Adrenal gland (tissue), 12 donors: ENCODE results near the gene HAUS2. TPM values are rescaled to one million over a fixed set of nuclear protein-coding genes. Genes with fewer than 3 reads are reported as not detected.

Experiments used
- DNase-seq, 7 donors: peaks; one replicate each; pipeline ENCODE4 v3.0.0-alpha.2; 2019 to 2020
- H3K27ac ChIP-seq, 5 donors: fragments of 200-600 bp; sonication (generic) in 4 of 5; 1 replicate in 3 of 5; 2 replicates in 2 of 5; pipeline versions ENCODE4 v1.5.1 to v1.8.0; 2016 to 2020; ENCODE audit warnings: mild to moderate bottlenecking in 1 of 5
- H3K27me3 ChIP-seq: fragments of 200-600 bp; 2 replicates; pipeline ENCODE4 v1.8.0; 2021
- H3K36me3 ChIP-seq, 2 donors: fragments of 200-600 bp; replicated peaks in 1 of 2; 1 replicate in 1 of 2; 2 replicates in 1 of 2; pipeline versions ENCODE4 v1.5.1 to v1.8.0; 2018 to 2022
- H3K4me1 ChIP-seq, 2 donors: fragments of 200-600 bp; replicated peaks in 1 of 2; 1 replicate in 1 of 2; 2 replicates in 1 of 2; pipeline versions ENCODE4 v1.5.1 to v1.8.0; 2018 to 2021
- H3K4me3 ChIP-seq, 4 donors: fragments of 200-600 bp; sonication (generic) in 3 of 4; one replicate each; pipeline ENCODE4 v1.5.1; 2016 to 2018
- H3K9me3 ChIP-seq, 3 donors: fragments of 200-600 bp; sonication (generic) in 1 of 3; replicated peaks in 1 of 3; 1 replicate in 2 of 3; 2 replicates in 1 of 3; pipeline versions ENCODE4 v1.5.1 to v1.8.0; 2016 to 2021
- CTCF ChIP-seq, 6 experiments: fragments of 450-650 bp in 4 of 6; fragments of 200-600 bp in 2 of 6; sonication (generic) in 1 of 6; IDR thresholded peaks; 1 replicate in 5 of 6; 2 replicates in 1 of 6; pipeline versions ENCODE4 v1.5.1 to v1.8.0; 2016 to 2021; ENCODE audit warnings: antibody characterized with exemption in 6 of 6, mild to moderate bottlenecking in 2 of 6, moderate library complexity in 1 of 6
- POLR2A ChIP-seq, 2 donors: fragments of 450-650 bp; IDR thresholded peaks; one replicate each; pipeline ENCODE4 v1.6.1; 2017; ENCODE audit warnings: antibody characterized with exemption in 2 of 2, mild to moderate bottlenecking in 2 of 2, moderate library complexity in 1 of 2
- WGBS, 4 donors: extraction: QIAGEN DNeasy Blood & Tissue Kit in 2 of 4; methylation state at CpG; one replicate each; pipeline versions ENCODE4 v1.1.5 to v1.1.7; 2013 to 2017; 5-methylcytosine and 5-hydroxymethylcytosine counted together
- intact Hi-C, 2 donors: fragments of 100-400 bp; cut with DNase I; formaldehyde crosslinking; loops; one replicate each; pipeline versions ENCODE4 v1.14.1 to v1.15.0; 2022 to 2023
- polyA plus RNA-seq, 3 donors: library from polyadenylated mRNA; stranded (reverse); fragments of 200-250 nt in 2 of 3; fragments of 350-450 nt in 1 of 3; fragmentation: Illumina TruSeq in 1 of 3; extraction: RNeasy Lipid Tissue Mini Kit (QIAGEN cat#74804) in 1 of 3; gene quantifications; one replicate each; pipeline ENCODE4 v1.2.3, GENCODE V29; 2013 to 2014
- total RNA-seq, 9 donors: library from RNA; depleted of rRNA in 4 of 9; stranded (reverse); fragments of >200 nt in 4 of 9; fragments of 120-200 nt in 1 of 9; fragmentation: NEBNext Ultra II Directional in 1 of 9; extraction: Animal tissue kit (Norgen Biotek cat#: 25700) in 1 of 9; gene quantifications; one replicate each; pipeline versions ENCODE4 v1.1.0 to v1.2.4, GENCODE V29; 2013 to 2023
- donor health status: healthy with polysubstance abuse.
- donor health status: Bipolar disorder and iron deficiency.
- donor health status: DM: yes; HTN: yes; CAD: no.
- donor health status: DM: no; HTN: no; CAD: no.
- donor health status: DM: no; HTN: no; CAD: no.
- donor health status: DM: yes; HTN: yes; CAD: no.

The HAUS2 gene
- total and polyA plus RNA-seq, 12 donors, result 5.8 to 57.9 (median 18.8) TPM

GRCh38 chr15:42533246-42533645 lies 15.4 kb upstream of the HAUS2 start:
- DNase-seq, result no peak
- TF ChIP-seq CTCF (IDR thresholded peaks at IDR 0.05), result no peak
- TF ChIP-seq POLR2A (IDR thresholded peaks at IDR 0.05), result no peak
- Histone ChIP-seq H3K4me3 (no peak overlapping the region), H3K27me3 (no peaks in the 10 kb centered on the region), H3K27ac (no peak overlapping the region), H3K4me1 (no peaks in the 10 kb centered on the region), H3K36me3 (peaks cover 0 to 36% of the 10 kb centered on the region in 2 donors), H3K9me3 (no peaks in the 10 kb centered on the region)
- intact Hi-C loops, result no loop called here
- 93 to 97% (median 95%) methylated on average over 1 of the region's 1 CpG for WGBS, 4 donors

GRCh38 chr15:42544853-42545629 lies 3.6 kb upstream of the HAUS2 start:
- TF ChIP-seq CTCF (IDR thresholded peaks at IDR 0.05) (no peak), POLR2A (IDR thresholded peaks at IDR 0.05) (no peak)
- intact Hi-C loops, result loop anchor here in 1 of 2 donors (10.0 kb wide), 1 partner anchor 110 kb away; no protein-coding TSS in a partner anchor
- Histone ChIP-seq H3K9me3 (no peaks in the 10 kb centered on the region), H3K36me3 (peaks cover 0 to 28% of the 10 kb centered on the region in 2 donors), H3K27ac (no peak overlapping the region), H3K27me3 (no peaks in the 10 kb centered on the region), H3K4me3 (no peak overlapping the region), H3K4me1 (peaks cover 6 to 37% of the 10 kb centered on the region in 2 donors)
- 79 to 90% (median 83%) methylated on average over 4 of the region's 4 CpGs for WGBS, 4 donors
- DNase-seq, result no peak

- intact Hi-C loops, result loop anchor here in 1 of 2 donors (10.0 kb wide), 1 partner anchor 107 kb away; no protein-coding TSS in a partner anchor
- Histone ChIP-seq H3K27ac (peak overlapping the region; percentile 67 to 94 (median 85)), H3K36me3 (peaks cover 0 to 24% of the 10 kb centered on the region in 2 donors), H3K9me3 (no peaks in the 10 kb centered on the region), H3K4me3 (peak overlapping the region; percentile 83 to 100 (median 88)), H3K4me1 (peaks cover 6 to 44% of the 10 kb centered on the region in 2 donors), H3K27me3 (no peaks in the 10 kb centered on the region)
- no peak for TF ChIP-seq CTCF (IDR thresholded peaks at IDR 0.05)
- no peak for TF ChIP-seq POLR2A (IDR thresholded peaks at IDR 0.05)
- 2 to 5% (median 2%) methylated on average over 4 to 9 of the region's 9 CpGs for WGBS, 4 donors
- DNase-seq, result no peak
Observed at GRCh38 chr15:42547918-42548248, 755 bp upstream of the HAUS2 start.

- TF ChIP-seq CTCF (IDR thresholded peaks at IDR 0.05) (peak in 1 of 6 experiments; percentile 8), POLR2A (IDR thresholded peaks at IDR 0.05) (no peak)
- H3K27me3 ChIP-seq, result no peaks in the 10 kb centered on the region
- intact Hi-C loops, result loop anchor here in 1 of 2 donors (10.0 kb wide), 1 partner anchor 106 kb away; no protein-coding TSS in a partner anchor
- H3K36me3 ChIP-seq, result peaks cover 0 to 12% of the 10 kb centered on the region in 2 donors
- peak in 2 of 7 donors; percentile 18 to 23 for DNase-seq
- H3K4me3 ChIP-seq, result peak overlapping the region; percentile 83 to 100 (median 88)
- peaks cover 6 to 44% of the 10 kb centered on the region in 2 donors for H3K4me1 ChIP-seq
- peak overlapping the region; percentile 67 to 94 (median 85) for H3K27ac ChIP-seq
- H3K9me3 ChIP-seq, result no peaks in the 10 kb centered on the region
- WGBS, 4 donors, result 0 to 1% (median 1%) methylated on average over 15 of the region's 15 CpGs
Observed at GRCh38 chr15:42549032-42549491, 424 bp downstream of the HAUS2 start.
